ENCODE data around the gene PTPN7.

DNA sequence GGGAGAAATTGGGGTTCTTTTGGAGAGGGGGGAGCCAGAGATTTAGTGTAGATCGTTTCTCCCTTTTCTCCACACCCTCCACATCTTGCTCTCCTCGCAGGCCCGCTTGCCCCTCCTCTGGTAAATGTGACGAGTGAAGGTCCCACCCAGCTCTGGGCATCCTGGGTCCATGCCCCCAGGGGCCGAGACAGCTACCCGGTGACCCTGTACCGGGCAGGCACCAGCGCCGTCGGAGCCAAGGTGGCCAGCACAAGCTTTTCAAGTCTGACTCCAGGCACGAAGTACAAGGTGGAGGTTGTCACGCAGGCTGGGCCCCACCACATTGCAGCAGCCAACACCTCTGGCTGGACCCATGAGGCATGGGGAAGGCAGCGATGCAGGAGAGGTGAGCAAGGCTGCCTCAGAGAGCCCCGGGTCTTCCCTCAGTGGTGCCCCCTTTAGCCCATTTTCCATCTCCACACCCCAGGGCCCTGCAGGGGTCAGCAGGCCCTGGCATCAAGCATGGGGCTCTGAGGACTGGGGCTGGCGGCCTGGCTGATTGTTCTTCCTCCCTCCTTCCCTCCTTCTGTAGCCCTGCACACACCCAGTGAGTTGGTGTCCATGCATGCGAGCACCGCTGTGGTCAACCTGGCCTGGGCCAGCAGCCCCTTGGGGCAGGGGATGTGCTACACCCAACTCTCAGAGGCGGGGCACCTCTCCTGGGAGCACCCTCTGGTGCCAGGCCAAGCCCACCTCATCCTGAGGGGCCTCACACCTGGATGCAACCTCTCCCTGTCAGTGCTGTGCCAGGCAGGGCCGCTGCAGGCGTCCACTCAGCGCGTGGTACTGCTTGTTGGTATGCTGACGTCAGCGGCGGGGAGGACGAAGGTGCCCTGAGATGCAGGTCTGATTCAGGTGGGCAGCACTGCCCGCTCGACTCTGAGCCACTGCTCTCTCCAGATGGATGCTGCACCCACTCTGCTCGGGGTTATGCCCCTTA lies 16.8 kb upstream of the PTPN7 start:
- TF ChIP-seq EZH2phosphoT487 (IDR thresholded peaks at IDR 0.05) (no peak), CTCF (IDR thresholded peaks at IDR 0.05) (peak; percentile 5), EZH2 (IDR thresholded peaks at IDR 0.05) (no peak)

Data from neural progenitor cell (in vitro differentiated cells).